Skeletal muscle satellite cell (primary cell): Measurements from ENCODE around the gene TBX6. TPM values are rescaled to one million over a fixed set of nuclear protein-coding genes. Genes with fewer than 3 reads are reported as not detected.
"Not testable (repeated sequence)": the region's sequence is repeated elsewhere in the genome, so short reads cannot be mapped to it uniquely, and the experiment has no call there.

Experiments used
- H3K27me3 ChIP-seq: 2 replicates; pipeline ENCODE4 v1.7.0; 2013; ENCODE audit warnings: low read length; ENCODE audit not compliant: control insufficient read depth, insufficient read depth
- H3K36me3 ChIP-seq: 2 replicates; pipeline ENCODE4 v1.7.0; 2013; ENCODE audit warnings: mild to moderate bottlenecking, control low read depth, low read length; ENCODE audit not compliant: insufficient read depth
- H3K4me1 ChIP-seq: 2 replicates; pipeline ENCODE4 v1.7.0; 2013; ENCODE audit warnings: low read length; ENCODE audit not compliant: control insufficient read depth, insufficient read depth
- H3K4me2 ChIP-seq: 2 replicates; pipeline ENCODE4 v1.7.0; 2013; ENCODE audit warnings: mild to moderate bottlenecking, low read length
- H3K4me3 ChIP-seq: 2 replicates; pipeline ENCODE4 v1.7.0; 2013; ENCODE audit warnings: low read length
- H3K9ac ChIP-seq: 2 replicates; pipeline ENCODE4 v1.7.0; 2013; ENCODE audit warnings: mild to moderate bottlenecking, low read depth, low read length, moderate library complexity
- H3K9me3 ChIP-seq: replicated peaks from 2 replicates; pipeline ENCODE4 v1.7.0; 2013; ENCODE audit warnings: mild to moderate bottlenecking, control low read depth, low read length
- total RNA-seq: library from RNA; depleted of rRNA; stranded (reverse); fragments of >200 nt; gene quantifications from 2 replicates; pipeline ENCODE4 v1.2.3, GENCODE V29; 2012; rRNA removed

Gene TBX6, protein sequence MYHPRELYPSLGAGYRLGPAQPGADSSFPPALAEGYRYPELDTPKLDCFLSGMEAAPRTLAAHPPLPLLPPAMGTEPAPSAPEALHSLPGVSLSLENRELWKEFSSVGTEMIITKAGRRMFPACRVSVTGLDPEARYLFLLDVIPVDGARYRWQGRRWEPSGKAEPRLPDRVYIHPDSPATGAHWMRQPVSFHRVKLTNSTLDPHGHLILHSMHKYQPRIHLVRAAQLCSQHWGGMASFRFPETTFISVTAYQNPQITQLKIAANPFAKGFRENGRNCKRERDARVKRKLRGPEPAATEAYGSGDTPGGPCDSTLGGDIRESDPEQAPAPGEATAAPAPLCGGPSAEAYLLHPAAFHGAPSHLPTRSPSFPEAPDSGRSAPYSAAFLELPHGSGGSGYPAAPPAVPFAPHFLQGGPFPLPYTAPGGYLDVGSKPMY
- under 0.01 TPM in 1 of 2 replicates, not detected in the other for total RNA-seq

DNA sequence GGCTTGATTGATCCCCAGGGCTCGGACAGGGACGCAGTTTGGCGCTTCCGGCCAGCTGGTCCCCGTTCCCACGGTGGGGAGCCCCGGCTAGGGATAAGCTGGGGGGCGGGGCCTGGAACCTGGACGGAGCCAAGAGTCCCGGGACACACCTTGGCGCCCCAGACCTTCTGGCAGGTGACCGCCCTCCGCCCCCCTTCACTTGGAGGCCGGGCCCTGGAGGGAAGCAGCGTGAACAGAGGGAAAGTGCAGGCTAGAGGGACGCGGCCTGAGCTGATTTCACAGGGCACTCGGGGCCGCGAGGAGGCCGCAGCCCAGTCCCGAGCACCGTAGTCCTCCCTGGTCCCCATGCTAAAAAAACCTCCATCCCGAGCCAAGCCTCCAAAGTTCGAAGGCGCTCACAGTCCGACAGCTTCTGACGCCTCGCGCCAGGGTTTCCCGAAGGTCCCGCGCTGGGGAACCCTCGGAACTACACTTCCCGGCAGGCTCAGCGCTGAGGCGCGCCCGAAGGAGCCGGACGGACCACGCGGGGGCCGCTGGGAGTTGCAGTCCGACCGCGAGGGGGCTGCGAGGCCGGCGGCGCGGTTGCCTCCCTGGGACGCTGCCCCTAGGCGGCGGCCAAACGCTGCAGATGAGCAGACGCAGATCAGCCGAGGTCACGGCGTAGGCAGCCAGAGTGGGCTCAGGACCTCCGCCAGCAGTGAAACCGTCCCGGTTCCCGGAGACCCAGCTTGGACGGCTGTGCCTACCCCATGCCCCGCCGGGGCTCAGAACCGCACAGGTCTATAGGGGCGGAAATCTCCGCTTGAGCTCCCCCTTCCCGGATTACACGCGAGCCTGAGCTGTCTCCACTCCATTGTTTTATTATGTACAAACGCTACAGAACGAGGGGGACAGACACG, at the start of gene TBX6:
Gene TBX6 (minus strand): TSS at position 451 of the 899 bp plus-strand sequence. CDS start 731 bp downstream, outside the sequence.
- no peaks in the 10 kb centered on the region for H3K27me3 ChIP-seq

DNA sequence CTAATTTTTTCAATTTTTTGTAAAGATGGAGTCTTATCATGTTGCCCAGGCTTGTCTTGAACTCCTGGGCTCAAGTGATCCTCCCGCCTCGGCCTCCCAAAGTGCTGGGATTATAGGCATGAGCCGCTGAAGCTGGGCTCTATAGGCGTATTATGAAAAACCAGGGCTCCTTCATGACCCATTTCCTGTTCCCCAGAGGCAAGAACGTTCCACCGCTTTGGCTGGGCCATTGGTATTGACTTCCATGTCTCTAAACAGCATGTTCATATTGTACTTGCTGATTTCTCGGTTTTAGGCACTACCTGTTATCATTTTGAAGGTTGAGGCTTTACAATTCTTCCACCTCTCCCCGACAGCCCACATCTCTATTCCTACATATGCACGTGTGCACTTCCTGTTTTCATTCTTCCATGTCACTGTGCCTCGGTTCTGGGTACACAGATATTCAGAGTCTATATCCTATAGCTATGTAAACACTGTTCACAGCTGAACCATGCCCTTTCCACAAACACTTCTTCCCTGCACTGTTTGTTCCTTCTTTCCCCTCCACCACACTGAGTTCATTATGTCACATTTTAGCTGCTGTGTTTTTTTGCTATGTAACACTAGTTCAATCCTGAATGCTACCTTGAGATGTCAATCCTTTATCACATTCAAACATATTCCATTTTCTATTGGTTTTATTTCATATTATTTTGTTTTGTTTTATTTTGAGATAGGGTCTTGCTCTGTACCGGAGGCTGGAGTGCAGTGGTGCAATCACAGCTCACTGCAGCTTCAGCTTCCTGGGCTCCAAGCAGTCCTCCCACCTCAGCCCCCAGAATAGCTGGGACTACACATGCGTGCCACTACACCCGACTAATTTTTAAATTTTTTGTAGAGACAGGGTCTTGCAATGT, 48.1 kb upstream of the TBX6 start:
- Histone ChIP-seq H3K9me3 (no peaks in the 10 kb centered on the region), H3K27me3 (peaks cover 3% of the 10 kb centered on the region), H3K36me3 (no peaks in the 10 kb centered on the region), H3K9ac (no peak overlapping the region), H3K4me2 (no peak overlapping the region), H3K4me3 (no peak overlapping the region), H3K4me1 (no peaks in the 10 kb centered on the region)

More for the DNA sequence above, at the start of gene TBX6:
- H3K9me3 ChIP-seq = peaks cover 2% of the 10 kb centered on the region
- H3K4me1 ChIP-seq = peaks cover 45% of the 10 kb centered on the region
- H3K9ac ChIP-seq = peak within 1 kb of the TSS; percentile 64
- H3K36me3 ChIP-seq = peaks cover 14% of the 10 kb centered on the region
- H3K4me2 ChIP-seq = peak within 1 kb of the TSS; percentile 97
- peak within 1 kb of the TSS; percentile 69 for H3K4me3 ChIP-seq

DNA sequence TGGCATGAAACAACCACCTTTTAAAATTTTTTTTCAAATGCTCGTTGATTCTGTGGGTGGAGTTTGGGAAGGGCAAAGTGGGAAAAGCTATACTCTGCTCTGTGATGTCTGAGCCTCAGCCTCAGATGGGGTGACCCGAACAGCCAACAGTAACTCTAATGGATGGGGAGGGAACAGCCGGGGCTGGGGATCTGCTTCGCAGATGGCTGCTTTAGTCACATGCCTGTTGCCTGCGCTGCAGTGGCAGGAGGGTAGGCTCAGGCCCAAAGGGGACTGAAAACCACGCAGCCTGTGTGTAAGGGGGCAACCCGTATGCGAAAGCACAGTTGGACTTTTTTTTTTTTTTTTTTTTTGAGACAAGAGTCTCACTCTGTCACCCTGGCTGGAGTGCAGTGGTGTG, 46.2 kb upstream of the TBX6 start:
- H3K27me3 ChIP-seq = peaks cover 3% of the 10 kb centered on the region
- no peaks in the 10 kb centered on the region for H3K9me3 ChIP-seq
- H3K9ac ChIP-seq = no peak overlapping the region
- no peaks in the 10 kb centered on the region for H3K36me3 ChIP-seq
- no peaks in the 10 kb centered on the region for H3K4me1 ChIP-seq
- H3K4me2 ChIP-seq = no peak overlapping the region
- H3K4me3 ChIP-seq = no peak overlapping the region

DNA sequence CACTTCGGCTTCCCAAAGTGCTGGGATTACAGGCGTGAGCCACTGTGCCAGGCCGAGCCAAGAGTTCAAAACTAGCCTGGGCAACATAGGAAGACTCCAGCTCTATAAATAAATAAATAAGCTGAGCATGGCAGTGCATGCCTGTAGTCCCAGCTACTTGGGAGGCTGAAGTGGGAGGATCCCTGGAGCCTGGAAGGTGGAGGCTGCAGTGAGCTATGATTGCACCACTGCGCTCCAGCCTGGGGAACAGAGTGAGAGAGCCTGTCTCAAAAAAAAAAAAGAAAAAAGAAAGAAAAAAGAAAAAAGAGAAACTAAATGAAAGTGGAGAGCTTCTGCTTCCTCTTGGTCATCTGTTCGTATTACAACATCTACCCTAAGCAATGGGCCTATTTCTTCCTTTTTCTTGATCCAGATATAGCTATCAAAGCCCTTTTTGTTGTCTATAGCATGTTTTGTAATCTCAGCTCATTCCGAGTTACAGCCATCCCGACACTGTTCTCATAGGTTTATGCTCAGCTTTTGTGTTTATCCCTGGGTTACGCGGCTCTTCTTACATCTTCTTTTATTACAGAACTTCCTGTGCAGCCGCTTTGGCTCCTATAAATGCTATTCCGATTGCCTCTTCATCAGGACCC, 45.4 kb upstream of the TBX6 start:
- Histone ChIP-seq H3K4me1 (no peaks in the 10 kb centered on the region), H3K36me3 (no peaks in the 10 kb centered on the region), H3K9ac (no peak overlapping the region), H3K27me3 (peaks cover 7% of the 10 kb centered on the region), H3K4me3 (no peak overlapping the region), H3K4me2 (no peak overlapping the region), H3K9me3 (no peaks in the 10 kb centered on the region)

DNA sequence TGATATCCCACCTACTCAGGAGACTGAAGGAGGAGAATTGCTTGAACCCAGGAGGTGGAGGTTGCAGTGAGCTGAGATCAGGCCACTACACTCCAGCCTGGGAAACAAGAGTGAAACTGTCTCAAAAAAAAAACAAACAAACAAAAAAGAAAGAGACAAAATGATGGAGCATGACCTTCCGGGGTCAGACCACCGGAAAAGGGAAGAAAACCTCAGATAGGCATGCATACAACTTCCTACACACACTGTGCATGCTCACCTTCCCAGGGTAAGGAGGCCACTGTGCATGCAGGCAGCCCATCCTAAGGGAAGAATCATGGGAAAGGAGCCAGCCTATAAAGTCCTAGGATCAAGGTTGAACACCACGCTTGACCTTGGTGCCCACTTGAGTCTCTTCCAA, 40.9 kb upstream of the TBX6 start:
- H3K4me2 ChIP-seq = no peak overlapping the region
- H3K9ac ChIP-seq = no peak overlapping the region
- H3K27me3 ChIP-seq = peaks cover 16% of the 10 kb centered on the region
- H3K9me3 ChIP-seq = no peaks in the 10 kb centered on the region
- no peak overlapping the region for H3K4me3 ChIP-seq
- H3K4me1 ChIP-seq = no peaks in the 10 kb centered on the region
- no peaks in the 10 kb centered on the region for H3K36me3 ChIP-seq

DNA sequence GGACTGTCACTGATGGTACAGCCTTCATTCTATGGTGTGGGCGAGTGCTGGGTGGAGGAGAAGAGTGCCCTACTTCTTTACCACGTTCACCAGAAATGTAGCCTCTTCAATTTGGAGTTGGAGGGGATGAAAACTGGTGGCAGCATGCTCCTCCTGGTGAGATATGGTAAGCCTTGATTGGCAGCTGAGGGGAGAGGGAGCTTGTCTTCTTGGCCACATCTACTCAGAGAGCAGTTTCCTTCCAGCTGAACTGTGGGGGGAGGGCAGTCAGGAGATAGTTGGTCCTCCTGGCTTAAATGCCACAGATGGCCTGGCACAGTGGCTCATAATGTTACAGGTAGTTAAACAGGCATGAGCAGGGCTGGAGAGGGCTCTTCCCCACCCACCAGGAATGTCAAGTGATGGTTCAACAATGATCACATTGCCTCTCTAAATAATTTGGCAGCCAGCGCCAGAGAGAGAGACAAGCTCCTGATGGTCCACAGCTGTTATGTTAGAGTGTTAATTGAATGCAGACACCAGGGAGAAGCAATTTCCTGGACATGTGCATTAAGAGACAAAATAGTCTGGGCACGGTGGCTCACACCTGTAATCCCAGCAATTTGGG, 40.2 kb upstream of the TBX6 start:
- no peaks in the 10 kb centered on the region for H3K36me3 ChIP-seq
- H3K9ac ChIP-seq = no peak overlapping the region
- H3K27me3 ChIP-seq = peaks cover 13% of the 10 kb centered on the region
- no peak overlapping the region for H3K4me2 ChIP-seq
- no peaks in the 10 kb centered on the region for H3K9me3 ChIP-seq
- no peaks in the 10 kb centered on the region for H3K4me1 ChIP-seq
- H3K4me3 ChIP-seq = no peak overlapping the region

DNA sequence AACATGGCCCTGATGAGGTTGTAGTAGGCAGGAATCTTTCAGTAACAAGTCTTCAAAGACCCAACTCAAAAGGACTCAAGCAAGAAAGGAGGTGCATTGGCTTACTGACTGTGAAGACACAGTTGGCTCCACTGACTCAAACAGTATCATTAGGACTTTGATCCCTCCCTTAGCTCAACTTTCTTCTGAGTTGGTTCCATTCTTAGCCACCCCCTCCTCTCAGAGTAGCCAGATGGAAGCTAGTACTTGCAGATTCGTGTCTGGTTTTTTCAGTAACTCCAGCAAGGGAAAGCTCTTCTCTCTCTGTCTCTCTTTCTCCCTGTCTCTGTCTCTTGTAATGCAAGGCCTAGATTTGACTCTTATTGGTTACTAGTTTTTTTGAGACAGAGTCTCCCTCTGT, 36.3 kb upstream of the TBX6 start:
- Histone ChIP-seq H3K27me3 (peaks cover 13% of the 10 kb centered on the region), H3K4me1 (peaks cover 14% of the 10 kb centered on the region), H3K9me3 (no peaks in the 10 kb centered on the region), H3K36me3 (no peaks in the 10 kb centered on the region), H3K9ac (no peak overlapping the region), H3K4me3 (no peak overlapping the region), H3K4me2 (no peak overlapping the region)

DNA sequence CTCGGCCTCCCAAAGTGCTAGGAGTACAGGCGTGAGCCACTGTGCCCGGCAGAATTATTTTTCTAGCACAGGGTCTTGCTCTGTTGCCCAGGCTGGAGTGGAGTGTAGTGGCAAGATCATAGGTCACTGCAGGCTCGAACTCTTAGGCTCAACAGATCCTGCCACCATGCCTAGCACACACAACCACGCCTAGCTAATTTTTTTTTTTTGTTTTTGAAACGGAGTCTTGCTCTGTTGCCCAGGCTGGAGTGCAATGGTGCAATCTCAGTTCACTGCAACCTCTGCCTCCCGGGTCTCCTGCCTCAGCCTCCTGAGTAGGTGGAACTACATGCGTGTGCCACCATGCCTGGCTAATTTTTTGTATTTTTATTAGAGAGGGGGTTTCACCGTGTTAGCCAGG, 34.0 kb upstream of the TBX6 start:
- not testable (repeated sequence) for H3K4me3 ChIP-seq, H3K27me3 ChIP-seq, H3K9me3 ChIP-seq, H3K36me3 ChIP-seq, H3K4me2 ChIP-seq, H3K9ac ChIP-seq
- peaks cover 27% of the 10 kb centered on the region for H3K4me1 ChIP-seq

DNA sequence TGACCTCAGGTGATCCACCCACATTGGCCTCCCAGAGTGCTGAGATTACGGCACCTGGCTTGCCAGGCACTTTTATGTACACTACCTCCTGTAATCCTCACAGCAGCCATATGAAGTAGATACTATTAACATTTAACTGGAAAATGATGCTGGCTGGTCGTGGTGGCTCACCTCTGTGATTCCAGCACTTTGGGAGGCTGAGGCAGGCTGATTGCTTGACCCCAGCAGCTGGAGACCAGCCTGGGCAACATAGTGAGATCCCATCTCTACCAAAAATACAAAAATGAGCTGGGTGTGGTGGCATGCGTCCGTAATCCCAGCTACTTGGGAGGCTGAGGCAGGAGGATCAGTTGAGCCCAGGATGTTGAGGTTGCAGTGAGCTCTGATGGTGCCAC, 33.3 kb upstream of the TBX6 start:
- Histone ChIP-seq H3K4me3 (no peak overlapping the region), H3K4me2 (no peak overlapping the region), H3K36me3 (peaks cover 7% of the 10 kb centered on the region)

DNA sequence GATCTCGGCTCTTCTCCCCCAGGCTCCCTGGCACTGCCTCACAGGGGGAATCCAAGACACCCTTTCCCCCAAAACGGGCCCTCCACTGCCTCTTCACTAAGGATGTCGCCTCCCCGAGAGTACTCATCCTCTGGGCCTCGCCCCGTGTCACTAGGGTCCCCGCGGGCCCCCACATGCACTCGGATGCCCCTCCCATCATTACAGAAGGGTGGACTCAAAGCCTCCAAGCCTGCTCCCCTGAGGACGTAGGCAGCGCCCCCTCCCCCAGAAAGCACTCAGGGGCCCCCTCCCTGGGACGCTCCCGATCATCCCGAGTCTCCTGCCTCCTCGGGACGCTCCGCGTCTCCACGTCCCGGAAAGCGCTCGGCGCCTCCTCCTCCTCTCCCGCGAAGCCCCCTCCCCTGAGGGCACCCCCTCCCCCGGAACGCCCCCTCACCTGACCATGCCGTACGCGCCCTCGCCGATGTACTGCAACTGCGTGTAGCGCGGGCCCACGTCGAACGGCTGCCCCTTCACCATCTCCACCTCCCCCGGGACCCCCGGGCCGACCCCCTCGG, 31.0 kb upstream of the TBX6 start:
- peak overlapping the region; percentile 100 for H3K4me2 ChIP-seq
- H3K4me1 ChIP-seq = peaks cover 27% of the 10 kb centered on the region
- peaks cover 26% of the 10 kb centered on the region for H3K36me3 ChIP-seq
- no peaks in the 10 kb centered on the region for H3K27me3 ChIP-seq
- H3K9ac ChIP-seq = peak overlapping the region; percentile 85
- H3K4me3 ChIP-seq = peak overlapping the region; percentile 93
- no peaks in the 10 kb centered on the region for H3K9me3 ChIP-seq

More for the DNA sequence above, 33.3 kb upstream of the TBX6 start:
- Histone ChIP-seq H3K9me3 (no peaks in the 10 kb centered on the region), H3K4me1 (peaks cover 27% of the 10 kb centered on the region), H3K9ac (no peak overlapping the region), H3K27me3 (peaks cover 2% of the 10 kb centered on the region)
